ENCODE data around the gene METTL16.

- TF ChIP-seq CTCF (conservative IDR thresholded peaks at IDR 0.05 in 1 of 2, IDR thresholded peaks at IDR 0.05 in 1 of 2; ENCODE audit: extremely low read depth in 1 of 2, insufficient read depth in 1 of 2, low read depth in 1 of 2, low read length in 2 of 2), result no peak
- TF ChIP-seq EZH2 (IDR thresholded peaks at IDR 0.05; ENCODE audit: borderline replicate concordance, low read length), result no peak
Observed at GRCh38 chr17:2438823-2439222, 72.9 kb downstream of the METTL16 start.
